Natural killer cell (primary cell): ENCODE data around the gene GPR157. TPM values are rescaled to one million over a fixed set of nuclear protein-coding genes. Genes with fewer than 3 reads are reported as not detected.

Experiments used
- ATAC-seq, 3 donors: fragments of 150-1000 bp in 2 of 3; fragments of 200-7000 bp in 1 of 3; cut with Tn5 transposase; 1 replicate in 1 of 3; 2 replicates in 2 of 3; pipeline ENCODE4 v1.10.0; 2021; ENCODE audit warnings: mild to moderate bottlenecking in 2 of 3, moderate library complexity in 2 of 3
- DNase-seq, 2 donors: peaks; one replicate each; pipeline versions ENCODE4 v3.0.0 to v3.0.0-alpha.2; 2013 to 2021; ENCODE audit warnings: mixed read lengths in 1 of 2
- H3K27ac ChIP-seq: one replicate; pipeline ENCODE4 v1.5.1; 2013; ENCODE audit warnings: mild to moderate bottlenecking, low read length
- H3K27me3 ChIP-seq: one replicate; pipeline ENCODE4 v1.6.1; 2013; ENCODE audit warnings: low read length; ENCODE audit not compliant: control insufficient read depth, insufficient read depth
- H3K36me3 ChIP-seq: one replicate; pipeline ENCODE4 v1.6.1; 2013; ENCODE audit warnings: low read length; ENCODE audit not compliant: control insufficient read depth, insufficient read depth
- H3K4me1 ChIP-seq: one replicate; pipeline ENCODE4 v1.6.1; 2013; ENCODE audit warnings: low read length; ENCODE audit not compliant: control insufficient read depth, insufficient read depth
- H3K4me3 ChIP-seq: one replicate; pipeline ENCODE4 v1.5.1; 2013; ENCODE audit warnings: low read length
- H3K9me3 ChIP-seq: one replicate; pipeline ENCODE4 v1.6.1; 2013; ENCODE audit warnings: low read length; ENCODE audit not compliant: control insufficient read depth, insufficient read depth
- H3K27ac Mint-ChIP-seq, 2 donors: one replicate each; pipeline ENCODE4 v1.8.0; 2022; ENCODE audit warnings: mild to moderate bottlenecking in 2 of 2, mixed read lengths in 2 of 2, moderate library complexity in 1 of 2
- H3K27me3 Mint-ChIP-seq, 2 donors: one replicate each; pipeline ENCODE4 v1.8.0; 2022; ENCODE audit warnings: low read depth in 2 of 2, mixed read lengths in 2 of 2
- H3K36me3 Mint-ChIP-seq: one replicate; pipeline ENCODE4 v1.8.0; 2022; ENCODE audit warnings: mixed read lengths
- H3K4me1 Mint-ChIP-seq, 2 donors: one replicate each; pipeline ENCODE4 v1.8.0; 2022; ENCODE audit warnings: mixed read lengths in 2 of 2
- H3K4me3 Mint-ChIP-seq: one replicate; pipeline ENCODE4 v1.8.0; 2022; ENCODE audit warnings: mild to moderate bottlenecking, moderate library complexity, mixed read lengths
- H3K9me3 Mint-ChIP-seq, 2 donors: one replicate each; pipeline ENCODE4 v1.8.0; 2022; ENCODE audit warnings: mixed read lengths in 2 of 2
- WGBS: methylation state at CpG from one replicate; pipeline ENCODE4 v1.1.7; 2013; ENCODE audit warnings: missing lambda C conversion rate; ENCODE audit not compliant: insufficient coverage; 5-methylcytosine and 5-hydroxymethylcytosine counted together
- intact Hi-C: fragments of 100-400 bp; cut with micrococcal nuclease; formaldehyde crosslinking; loops from one replicate; pipeline ENCODE4 v1.14.2; 2022
- total RNA-seq, 4 donors: library from RNA; stranded (reverse); fragments of 120-200 nt in 1 of 4; gene quantifications; one replicate each; pipeline versions ENCODE4 v1.2.3 to v1.2.4, GENCODE V29; 2013 to 2022
- TF ChIP-seq, protein P1 (sequence below): fragments of 200-600 bp; IDR thresholded peaks from one replicate; pipeline ENCODE4 v1.8.0; 2022; ENCODE audit warnings: antibody characterized with exemption

The GPR157 gene, protein sequence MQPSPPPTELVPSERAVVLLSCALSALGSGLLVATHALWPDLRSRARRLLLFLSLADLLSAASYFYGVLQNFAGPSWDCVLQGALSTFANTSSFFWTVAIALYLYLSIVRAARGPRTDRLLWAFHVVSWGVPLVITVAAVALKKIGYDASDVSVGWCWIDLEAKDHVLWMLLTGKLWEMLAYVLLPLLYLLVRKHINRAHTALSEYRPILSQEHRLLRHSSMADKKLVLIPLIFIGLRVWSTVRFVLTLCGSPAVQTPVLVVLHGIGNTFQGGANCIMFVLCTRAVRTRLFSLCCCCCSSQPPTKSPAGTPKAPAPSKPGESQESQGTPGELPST
- 1 to 10 TPM in 2 of 3 donors, under 1 TPM in 1; 1.00 to 1.2 (median 1.1) TPM for total RNA-seq
- total RNA-seq (2013), result 3.3 TPM

DNA sequence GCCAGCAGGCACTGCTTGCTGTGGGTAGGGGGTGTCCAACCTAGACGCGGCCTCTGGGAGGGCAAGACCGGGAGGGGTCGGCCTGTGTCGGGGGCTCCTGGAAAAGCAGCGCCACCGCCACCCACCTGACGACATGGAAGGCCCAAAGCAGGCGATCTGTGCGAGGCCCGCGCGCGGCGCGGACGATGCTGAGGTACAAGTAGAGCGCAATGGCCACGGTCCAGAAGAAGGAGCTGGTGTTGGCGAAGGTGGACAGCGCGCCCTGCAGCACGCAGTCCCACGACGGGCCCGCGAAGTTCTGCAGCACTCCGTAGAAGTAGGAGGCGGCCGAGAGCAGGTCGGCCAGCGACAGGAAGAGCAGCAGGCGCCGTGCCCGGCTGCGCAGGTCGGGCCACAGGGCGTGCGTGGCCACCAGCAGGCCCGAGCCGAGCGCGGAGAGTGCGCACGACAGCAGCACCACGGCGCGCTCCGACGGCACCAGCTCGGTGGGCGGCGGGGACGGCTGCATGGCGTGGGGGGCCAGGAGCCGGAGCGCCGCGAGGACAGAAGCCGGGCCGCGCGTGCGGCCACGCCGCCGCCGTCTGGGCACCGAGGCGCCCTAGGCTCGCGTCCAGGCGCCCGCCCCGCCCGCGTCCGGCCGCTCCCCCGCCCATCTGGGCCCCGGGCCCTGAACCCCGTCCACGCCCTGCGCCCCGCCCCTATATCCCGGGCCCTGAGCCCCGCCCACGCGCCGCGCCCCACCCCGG, at the start of gene GPR157:
GPR157 (minus strand) TSS at position 583 of the 746 bp plus-strand sequence; CDS start at position 508, 75 bp downstream.
- H3K36me3 ChIP-seq, result no peaks in the 10 kb centered on the region
- no peaks in the 10 kb centered on the region for H3K9me3 ChIP-seq
- H3K4me3 ChIP-seq, result peak within 1 kb of the TSS; percentile 52
- H3K4me1 Mint-ChIP-seq, result peaks cover 6 to 21% of the 10 kb centered on the region in 2 donors
- DNase-seq, result peak; percentile 39 to 89
- H3K9me3 Mint-ChIP-seq, result no peaks in the 10 kb centered on the region
- ATAC-seq, result peak; percentile 63 to 93 (median 63)
- H3K36me3 Mint-ChIP-seq, result no peaks in the 10 kb centered on the region
- H3K4me1 ChIP-seq, result peaks cover 20% of the 10 kb centered on the region
- H3K27me3 ChIP-seq, result no peaks in the 10 kb centered on the region
- peak within 1 kb of the TSS; percentile 68 to 85 for H3K27ac Mint-ChIP-seq
- intact Hi-C loops, result no loop called here
- peaks cover 0 to 7% of the 10 kb centered on the region in 2 donors for H3K27me3 Mint-ChIP-seq
- 2% methylated on average over 91 of the region's 92 CpGs for WGBS
- H3K4me3 Mint-ChIP-seq, result peak within 1 kb of the TSS; percentile 93
- TF ChIP-seq, protein P1, sequence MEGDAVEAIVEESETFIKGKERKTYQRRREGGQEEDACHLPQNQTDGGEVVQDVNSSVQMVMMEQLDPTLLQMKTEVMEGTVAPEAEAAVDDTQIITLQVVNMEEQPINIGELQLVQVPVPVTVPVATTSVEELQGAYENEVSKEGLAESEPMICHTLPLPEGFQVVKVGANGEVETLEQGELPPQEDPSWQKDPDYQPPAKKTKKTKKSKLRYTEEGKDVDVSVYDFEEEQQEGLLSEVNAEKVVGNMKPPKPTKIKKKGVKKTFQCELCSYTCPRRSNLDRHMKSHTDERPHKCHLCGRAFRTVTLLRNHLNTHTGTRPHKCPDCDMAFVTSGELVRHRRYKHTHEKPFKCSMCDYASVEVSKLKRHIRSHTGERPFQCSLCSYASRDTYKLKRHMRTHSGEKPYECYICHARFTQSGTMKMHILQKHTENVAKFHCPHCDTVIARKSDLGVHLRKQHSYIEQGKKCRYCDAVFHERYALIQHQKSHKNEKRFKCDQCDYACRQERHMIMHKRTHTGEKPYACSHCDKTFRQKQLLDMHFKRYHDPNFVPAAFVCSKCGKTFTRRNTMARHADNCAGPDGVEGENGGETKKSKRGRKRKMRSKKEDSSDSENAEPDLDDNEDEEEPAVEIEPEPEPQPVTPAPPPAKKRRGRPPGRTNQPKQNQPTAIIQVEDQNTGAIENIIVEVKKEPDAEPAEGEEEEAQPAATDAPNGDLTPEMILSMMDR, result no peak
- H3K27ac ChIP-seq, result peak within 1 kb of the TSS; percentile 1

DNA sequence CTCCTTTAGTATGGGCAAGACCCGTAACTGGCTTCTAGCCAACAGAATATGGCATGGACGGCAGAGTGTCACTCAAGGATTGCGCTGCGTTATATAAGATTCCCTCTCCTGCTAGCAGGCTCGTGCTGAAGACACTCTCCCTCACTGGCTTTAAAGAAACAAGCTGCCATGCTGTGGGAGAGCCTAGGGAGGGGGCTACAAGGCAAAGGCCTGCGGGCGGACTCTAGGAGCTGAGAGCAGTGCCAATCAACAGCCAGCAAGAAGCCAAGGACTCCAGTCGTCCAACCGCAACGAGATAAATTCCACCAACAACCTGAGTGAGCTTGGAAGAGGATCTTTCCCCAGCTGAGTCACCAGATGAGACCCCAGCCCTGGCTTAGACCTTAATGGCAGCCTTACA, 45.9 kb upstream of the GPR157 start:
- Histone ChIP-seq H3K36me3 (no peaks in the 10 kb centered on the region), H3K27ac (no peak overlapping the region), H3K4me3 (no peak overlapping the region), H3K9me3 (no peaks in the 10 kb centered on the region), H3K27me3 (peaks cover 4% of the 10 kb centered on the region), H3K4me1 (no peaks in the 10 kb centered on the region)
- DNase-seq, result no peak
- H3K4me1 Mint-ChIP-seq, result no peaks in the 10 kb centered on the region
- no peak overlapping the region for H3K4me3 Mint-ChIP-seq
- TF ChIP-seq, protein P1, result no peak
- H3K27me3 Mint-ChIP-seq, result peaks cover 8 to 17% of the 10 kb centered on the region in 2 donors
- no peak overlapping the region for H3K27ac Mint-ChIP-seq
- 93% methylated on average over 10 of the region's 10 CpGs for WGBS
- no peak for ATAC-seq
- no peaks in the 10 kb centered on the region for H3K36me3 Mint-ChIP-seq
- H3K9me3 Mint-ChIP-seq, result no peaks in the 10 kb centered on the region
- intact Hi-C loops, result no loop called here

DNA sequence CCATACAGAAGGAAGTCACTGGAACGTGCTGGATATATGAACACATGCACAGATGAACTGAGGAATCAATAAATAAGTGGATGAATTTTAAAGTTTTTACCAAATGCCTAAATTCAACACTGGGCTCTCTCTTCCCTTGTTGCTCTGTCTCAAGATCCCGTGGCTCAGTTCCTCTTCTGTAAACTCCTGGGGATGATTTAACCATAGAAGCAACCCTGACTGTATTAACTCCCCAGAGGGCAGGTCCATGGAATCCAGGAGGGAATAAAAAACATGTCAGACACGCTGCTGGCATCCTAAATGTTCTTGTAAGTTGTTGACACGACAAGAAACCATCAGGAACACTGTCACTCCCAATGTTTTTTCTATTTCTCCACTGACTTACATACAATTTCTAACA, 45.3 kb upstream of the GPR157 start:
- H3K27me3 ChIP-seq, result peaks cover 4% of the 10 kb centered on the region
- no peaks in the 10 kb centered on the region for H3K9me3 ChIP-seq
- no peaks in the 10 kb centered on the region for H3K36me3 ChIP-seq
- ATAC-seq (no peak), DNase-seq (no peak)
- H3K27ac Mint-ChIP-seq, result no peak overlapping the region
- no peaks in the 10 kb centered on the region for H3K4me1 ChIP-seq
- no peaks in the 10 kb centered on the region for H3K4me1 Mint-ChIP-seq
- TF ChIP-seq, protein P1, result no peak
- no peak overlapping the region for H3K27ac ChIP-seq
- no peaks in the 10 kb centered on the region for H3K36me3 Mint-ChIP-seq
- H3K4me3 Mint-ChIP-seq, result no peak overlapping the region
- 53% methylated on average over 3 of the region's 4 CpGs for WGBS
- intact Hi-C loops, result no loop called here
- no peaks in the 10 kb centered on the region for H3K9me3 Mint-ChIP-seq
- H3K27me3 Mint-ChIP-seq, result peaks cover 8 to 17% of the 10 kb centered on the region in 2 donors
- no peak overlapping the region for H3K4me3 ChIP-seq
